ENCODE measurements around the gene ZNF556. TPM values are rescaled to one million over a fixed set of nuclear protein-coding genes. Genes with fewer than 3 reads are reported as not detected.

Gene ZNF556
- total and polyA plus RNA-seq, 10 of the 15 experiments (the other 5 are each of a cell fraction or from before 2014, with no cell fraction given) = not detected

GRCh38 chr19:2863816-2864215 is 3.3 kb upstream of the ZNF556 start:
- Histone ChIP-seq H2AFZ (ENCODE audit: control insufficient read depth, low read depth, low read length) (no peak overlapping the region), H4K20me1 (ENCODE audit: control insufficient read depth, insufficient read depth) (no peaks in the 10 kb centered on the region), H3K9me3 (replicated peaks; ENCODE audit: control insufficient read depth, insufficient read depth, low read length) (peaks cover 2% of the 10 kb centered on the region; the same call in 2 of the 3 replicates), H3K4me3 (no peak overlapping the region), H3K36me3 (ENCODE audit: control insufficient read depth in 2 of 2, insufficient read depth in 2 of 2, low read length in 1 of 2) (no peaks in the 10 kb centered on the region), H3K79me2 (ENCODE audit: control insufficient read depth, insufficient read depth, low read length) (no peaks in the 10 kb centered on the region), H3K4me1 (ENCODE audit: control insufficient read depth, insufficient read depth, low read length) (no peaks in the 10 kb centered on the region), H3K4me2 (ENCODE audit: control insufficient read depth, insufficient read depth) (no peak overlapping the region), H3K9ac (ENCODE audit: control insufficient read depth, insufficient read depth, low read length) (no peak overlapping the region), H3K27ac (ENCODE audit: control insufficient read depth, insufficient read depth) (no peak overlapping the region), H3K27me3 (replicated peaks in 1 of 2; ENCODE audit: control insufficient read depth in 2 of 2, insufficient read depth in 2 of 2, low read length in 1 of 2) (no peaks in the 10 kb centered on the region)
- in situ Hi-C loops (cut with MboI) = no loop called here
- CTCF ChIA-PET = no interaction called here
- no TSS peak for BruUV-seq (replicated peaks)
- TF ChIP-seq JUNB (IDR thresholded peaks at IDR 0.05) (no peak), NFYB (IDR thresholded peaks at IDR 0.05; ENCODE audit: insufficient read depth, low read depth, low read length) (no peak), SMC3 (IDR thresholded peaks at IDR 0.05; ENCODE audit: borderline replicate concordance, low read length) (no peak), KAT2A (conservative IDR thresholded peaks at IDR 0.05; ENCODE audit: control insufficient read depth, low read depth, low read length) (no peak), BCL3 (IDR thresholded peaks at IDR 0.05; ENCODE audit: borderline replicate concordance, insufficient read depth, low read depth, low read length, poor library complexity, severe bottlenecking) (no peak), SREBF1 (IDR thresholded peaks at IDR 0.05; ENCODE audit: low read length) (no peak), STAT1 (conservative IDR thresholded peaks at IDR 0.05) (no peak), TBL1XR1 (IDR thresholded peaks at IDR 0.05; ENCODE audit: low read depth, low read length) (no peak), BACH1 (IDR thresholded peaks at IDR 0.05; ENCODE audit: borderline replicate concordance) (no peak), SMAD1 (IDR thresholded peaks at IDR 0.05; ENCODE audit: low read depth, partially characterized antibody) (no peak), SRF (IDR thresholded peaks at IDR 0.05; ENCODE audit: low read depth in 2 of 2, low read length in 2 of 2) (no peak), ZBTB40 (IDR thresholded peaks at IDR 0.05; ENCODE audit: borderline replicate concordance) (no peak)
- RAD21 ChIA-PET (ENCODE audit: unreplicated experiment) = interaction anchor here (0.7 kb wide), 1 partner anchor 211 kb away, joined by 4 read pairs; no protein-coding TSS in a partner anchor
- no peak for ATAC-seq
- intact Hi-C loops (cut with micrococcal nuclease; ENCODE audit: unreplicated experiment) = no loop called here
- SMC1A ChIA-PET (ENCODE audit: uncharacterized antibody, unreplicated experiment) = no interaction called here
- POLR2A ChIA-PET = interaction anchor here (0.6 kb wide), 1 partner anchor 488 kb away, joined by 3 read pairs; no protein-coding TSS in a partner anchor
- 62% methylated on average over 10 of the region's 10 CpGs for WGBS (ENCODE audit: insufficient coverage, insufficient replicate concordance, low lambda C conversion rate, missing lambda C conversion rate)
- no peak for DNase-seq (ENCODE audit: low read depth, low spot score)
- FAIRE-seq = no peak

All from GM12878 (cell line).